OCI-LY7 (cell line): ENCODE data around the gene CD22.

Experiments used
- EZH2phosphoT487 ChIP-seq: fragments of 200-600 bp; sonication (generic); IDR thresholded peaks from 2 replicates; pipeline ENCODE4 v1.6.1; 2018; ENCODE audit warnings: low read depth, borderline replicate concordance, mild to moderate bottlenecking, mixed run types, antibody characterized with exemption, low read length, moderate library complexity, mixed read lengths
- TF ChIP-seq, protein P1 (sequence below): fragments of 200-600 bp; sonication (generic); conservative IDR thresholded peaks from 2 replicates; pipeline ENCODE4 v1.5.1; 2014; ENCODE audit warnings: mild to moderate bottlenecking, antibody characterized with exemption, low read length, moderate library complexity, mixed read lengths

DNA sequence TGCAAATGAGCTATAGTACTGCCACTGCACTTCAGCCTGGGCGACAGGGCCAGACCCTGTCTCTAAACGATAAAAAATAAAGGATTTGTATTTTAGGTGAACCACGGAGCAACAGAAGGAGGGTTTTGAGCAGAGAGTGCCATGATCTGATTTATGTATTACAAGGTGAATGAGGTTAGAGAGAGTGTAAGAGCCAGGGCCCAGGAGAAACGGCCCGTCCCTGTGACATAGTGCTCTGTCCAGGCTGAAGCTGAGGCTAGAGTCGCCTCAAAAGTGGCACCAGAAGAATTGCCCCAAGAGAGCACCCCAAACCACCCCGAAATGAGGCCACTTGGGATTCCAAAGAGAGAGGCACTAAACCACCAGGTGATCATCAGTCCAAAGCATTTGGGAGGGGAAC lies 20.1 kb upstream of the CD22 start:
- TF ChIP-seq, protein P1, sequence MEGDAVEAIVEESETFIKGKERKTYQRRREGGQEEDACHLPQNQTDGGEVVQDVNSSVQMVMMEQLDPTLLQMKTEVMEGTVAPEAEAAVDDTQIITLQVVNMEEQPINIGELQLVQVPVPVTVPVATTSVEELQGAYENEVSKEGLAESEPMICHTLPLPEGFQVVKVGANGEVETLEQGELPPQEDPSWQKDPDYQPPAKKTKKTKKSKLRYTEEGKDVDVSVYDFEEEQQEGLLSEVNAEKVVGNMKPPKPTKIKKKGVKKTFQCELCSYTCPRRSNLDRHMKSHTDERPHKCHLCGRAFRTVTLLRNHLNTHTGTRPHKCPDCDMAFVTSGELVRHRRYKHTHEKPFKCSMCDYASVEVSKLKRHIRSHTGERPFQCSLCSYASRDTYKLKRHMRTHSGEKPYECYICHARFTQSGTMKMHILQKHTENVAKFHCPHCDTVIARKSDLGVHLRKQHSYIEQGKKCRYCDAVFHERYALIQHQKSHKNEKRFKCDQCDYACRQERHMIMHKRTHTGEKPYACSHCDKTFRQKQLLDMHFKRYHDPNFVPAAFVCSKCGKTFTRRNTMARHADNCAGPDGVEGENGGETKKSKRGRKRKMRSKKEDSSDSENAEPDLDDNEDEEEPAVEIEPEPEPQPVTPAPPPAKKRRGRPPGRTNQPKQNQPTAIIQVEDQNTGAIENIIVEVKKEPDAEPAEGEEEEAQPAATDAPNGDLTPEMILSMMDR, result no peak
- no peak for TF ChIP-seq EZH2phosphoT487
